SK-N-SH (cell line): Measurements from ENCODE around the gene SCART1. TPM values are rescaled to one million over a fixed set of nuclear protein-coding genes. Genes with fewer than 3 reads are reported as not detected.

Experiments
- CTCF ChIA-PET: fragments of 300-600, 350-600 bp; formaldehyde crosslinking; extraction: SDS; loops from one replicate; lab custom pipeline; 2021; lab: Yijun Ruan, JAX
- POLR2A ChIA-PET: fragments of 350-600 bp; sonication (Branson Sonifier 250); formaldehyde crosslinking; extraction: SDS; loops from one replicate; lab custom pipeline; 2020; ENCODE audit warnings: antibody characterized with exemption, inconsistent platforms; lab: Yijun Ruan, JAX
- DNase-seq: peaks from one replicate; pipeline ENCODE4 v3.0.0; 2012
- H2AFZ ChIP-seq: fragments of 200-600 bp; sonication (generic); 2 replicates; pipeline ENCODE4 v1.8.1; 2016; ENCODE audit warnings: antibody characterized with exemption, mild to moderate bottlenecking, low read depth
- H3F3A ChIP-seq: fragments of 200-600 bp; sonication (generic); replicated peaks from 2 replicates; pipeline ENCODE3; 2016; ENCODE audit warnings: antibody characterized with exemption, mild to moderate bottlenecking; ENCODE audit not compliant: insufficient read depth
- H3K27ac ChIP-seq, 2 experiments: fragments of 200-500 bp in 1 of 2; fragments of 200-600 bp in 1 of 2; sonication (Bioruptor generic) in 1 of 2; sonication (generic), shearing (Covaris generic) in 1 of 2; 2 replicates each; pipeline versions ENCODE4 v1.5.1 to v1.6.1; 2014 to 2016; ENCODE audit warnings: low read depth in 2 of 2, inconsistent platforms in 1 of 2, low read length in 1 of 2, mild to moderate bottlenecking in 1 of 2, mixed read lengths in 1 of 2
- H3K27me3 ChIP-seq: fragments of 200-600 bp; sonication (generic), shearing (Covaris generic); 2 replicates; pipeline ENCODE4 v1.6.1; 2016; ENCODE audit warnings: mixed run types; ENCODE audit not compliant: insufficient read depth
- H3K36me3 ChIP-seq, 2 experiments: fragments of 200-500 bp in 1 of 2; fragments of 200-600 bp in 1 of 2; sonication (Bioruptor generic) in 1 of 2; sonication (generic) in 1 of 2; replicated peaks in 1 of 2; 2 replicates each; pipeline versions ENCODE3 to v1.5.1; 2014 to 2016; ENCODE audit warnings: low read length in 1 of 2, mild to moderate bottlenecking in 1 of 2; ENCODE audit not compliant: insufficient read depth in 2 of 2, control insufficient read depth in 1 of 2
- H3K4me1 ChIP-seq, 2 experiments: fragments of 200-500 bp in 1 of 2; fragments of 200-600 bp in 1 of 2; sonication (Bioruptor generic) in 1 of 2; sonication (generic), shearing (Covaris generic) in 1 of 2; 2 replicates each; pipeline versions ENCODE4 v1.5.1 to v1.6.1; 2014 to 2016; ENCODE audit warnings: low read depth in 1 of 2, low read length in 1 of 2, mixed run types in 1 of 2; ENCODE audit not compliant: insufficient read depth in 2 of 2, control insufficient read depth in 1 of 2
- H3K4me2 ChIP-seq: fragments of 200-600 bp; sonication (generic), shearing (Covaris generic); 2 replicates; pipeline ENCODE4 v1.6.1; 2017; ENCODE audit warnings: mixed run types
- H3K4me3 ChIP-seq, 2 experiments: fragments of 200-500 bp in 1 of 2; fragments of 200-600 bp in 1 of 2; sonication (Bioruptor generic) in 1 of 2; sonication (generic), shearing (Covaris generic) in 1 of 2; 2 replicates each; pipeline versions ENCODE4 v1.5.1 to v1.8.1; 2014 to 2016; ENCODE audit warnings: low read depth in 2 of 2, inconsistent platforms in 1 of 2, low read length in 1 of 2, mild to moderate bottlenecking in 1 of 2, mixed read lengths in 1 of 2, moderate library complexity in 1 of 2
- H3K79me2 ChIP-seq: fragments of 200-600 bp; sonication (generic); 2 replicates; pipeline ENCODE4 v1.8.1; 2017; ENCODE audit warnings: mild to moderate bottlenecking; ENCODE audit not compliant: insufficient read depth
- H3K9ac ChIP-seq: fragments of 200-600 bp; sonication (generic); 2 replicates; pipeline ENCODE4 v1.6.1; 2017; ENCODE audit warnings: mixed run types
- H3K9me2 ChIP-seq: fragments of 200-600 bp; sonication (generic); 2 replicates; pipeline ENCODE4 v1.6.1; 2017; ENCODE audit warnings: mixed run types
- H3K9me3 ChIP-seq: fragments of 200-600 bp; sonication (generic); 2 replicates; pipeline ENCODE4 v1.6.1; 2017; ENCODE audit warnings: mixed run types, mild to moderate bottlenecking, moderate library complexity
- H4K20me1 ChIP-seq: fragments of 200-600 bp; sonication (generic); 2 replicates; pipeline ENCODE4 v1.6.1; 2017; ENCODE audit warnings: mild to moderate bottlenecking, mixed run types; ENCODE audit not compliant: insufficient read depth
- FOSL2 ChIP-seq: IDR thresholded peaks from 2 replicates; pipeline ENCODE4 v1.4.0; 2012; ENCODE audit warnings: low read depth, mild to moderate bottlenecking, moderate library complexity, borderline replicate concordance
- GATA2 ChIP-seq: sonication (generic); formaldehyde crosslinking; IDR thresholded peaks from 2 replicates; pipeline ENCODE4 v1.5.0; 2020; ENCODE audit warnings: mild to moderate bottlenecking, missing genetic modification reagents
- IRF3 ChIP-seq: fragments of 150-350 bp; IDR thresholded peaks from 2 replicates; pipeline ENCODE4 v1.6.1; 2016; ENCODE audit warnings: mild to moderate bottlenecking, low read depth, low read length
- POLR2AphosphoS5 ChIP-seq: IDR thresholded peaks from 2 replicates; pipeline ENCODE4 v1.6.1; 2012; ENCODE audit warnings: low read depth, low read length
- REST ChIP-seq: IDR thresholded peaks from 2 replicates; pipeline ENCODE4 v1.6.1; 2012; ENCODE audit warnings: mild to moderate bottlenecking, low read depth, low read length, moderate library complexity
- SIN3A ChIP-seq: IDR thresholded peaks from 2 replicates; pipeline ENCODE4 v1.6.1; 2012; ENCODE audit warnings: low read depth, mild to moderate bottlenecking, low read length, moderate library complexity, borderline replicate concordance
- TCF12 ChIP-seq: IDR thresholded peaks from 2 replicates; pipeline ENCODE4 v1.4.0; 2012
- USF1 ChIP-seq: IDR thresholded peaks from 2 replicates; pipeline ENCODE4 v1.4.0; 2012; ENCODE audit warnings: low read depth, borderline replicate concordance
- polyA plus RNA-seq, 3 experiments: library from polyadenylated mRNA; depleted of rRNA; stranded (reverse); fragments of >200 nt; gene quantifications; 2 replicates each; pipeline ENCODE4 v1.2.3, GENCODE V29; 2012

Gene SCART1
- polyA plus RNA-seq, 1 of the 3 experiments (the other 2 are of a cell fraction): 2.1 TPM

DNA sequence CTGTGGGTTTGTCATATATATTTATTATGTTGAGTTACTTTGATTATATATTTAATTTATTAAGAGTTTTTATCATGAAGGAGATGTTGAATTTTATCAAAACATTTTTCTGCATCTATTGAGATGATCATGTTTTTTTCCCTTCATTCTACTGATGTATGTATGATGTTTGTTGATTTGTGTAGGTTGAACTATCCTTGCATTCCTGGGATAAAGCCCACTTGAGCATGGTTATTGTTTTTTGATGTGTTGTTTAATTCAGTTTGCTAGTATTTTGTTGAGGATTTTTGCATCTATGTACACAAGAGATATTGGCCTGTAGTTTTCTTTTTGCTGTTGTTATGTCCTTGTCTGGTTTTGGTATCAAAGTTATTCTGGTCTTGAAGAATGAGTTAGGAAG is 31.1 kb downstream of the SCART1 start:
- DNase-seq: no peak

GRCh38 chr10:133487085-133487484 is 33.3 kb downstream of the SCART1 start:
- no peaks in the 10 kb centered on the region for H3K79me2 ChIP-seq
- no peaks in the 10 kb centered on the region for H3K4me1 ChIP-seq
- H3K9me3 ChIP-seq: peaks cover 11% of the 10 kb centered on the region; the same call in 1 of the 2 replicates
- DNase-seq: no peak
- no peaks in the 10 kb centered on the region for H3K36me3 ChIP-seq
- no peak overlapping the region for H3K9ac ChIP-seq
- no peak overlapping the region for H3K4me3 ChIP-seq
- no peaks in the 10 kb centered on the region for H3K27me3 ChIP-seq
- no peaks in the 10 kb centered on the region for H4K20me1 ChIP-seq
- CTCF ChIA-PET: no interaction called here
- H2AFZ ChIP-seq: no peak overlapping the region
- no peak overlapping the region for H3K27ac ChIP-seq
- no peak overlapping the region for H3K4me2 ChIP-seq
- H3K9me2 ChIP-seq: no peaks in the 10 kb centered on the region
- no peaks in the 10 kb centered on the region for H3F3A ChIP-seq
- TF ChIP-seq IRF3 (no peak), SIN3A (no peak)
- POLR2A ChIA-PET: no interaction called here

More for the DNA sequence above, 31.1 kb downstream of the SCART1 start:
- Histone ChIP-seq H3F3A (no peaks in the 10 kb centered on the region), H3K4me2 (no peak overlapping the region), H3K27ac (no peak overlapping the region), H3K9ac (no peak overlapping the region), H3K9me3 (peaks cover 11% of the 10 kb centered on the region; the same call in 1 of the 2 replicates), H3K36me3 (no peaks in the 10 kb centered on the region), H2AFZ (no peak overlapping the region), H3K4me3 (no peak overlapping the region), H3K9me2 (no peaks in the 10 kb centered on the region), H3K27me3 (no peaks in the 10 kb centered on the region), H4K20me1 (no peaks in the 10 kb centered on the region), H3K79me2 (no peaks in the 10 kb centered on the region), H3K4me1 (no peaks in the 10 kb centered on the region)
- TF ChIP-seq FOSL2 (no peak), GATA2 (CRISPR knock-in tag) (no peak), USF1 (no peak), REST (no peak), POLR2AphosphoS5 (no peak), TCF12 (no peak)
- POLR2A ChIA-PET: no interaction called here
- CTCF ChIA-PET: no interaction called here
